Mammary epithelial cell (primary cell): ENCODE measurements around the gene ELFN1.

Experiments
- CTCF ChIP-seq, 2 donors: IDR thresholded peaks in 1 of 2; conservative IDR thresholded peaks in 1 of 2; 2 replicates each; pipeline ENCODE4 v1.5.1; 2011 to 2012; ENCODE audit warnings: inconsistent platforms in 2 of 2, low read length in 2 of 2, mild to moderate bottlenecking in 2 of 2, control low read depth in 1 of 2, low read depth in 1 of 2; ENCODE audit not compliant: insufficient read depth in 1 of 2; ENCODE audit errors: extremely low read depth in 1 of 2
- EZH2 ChIP-seq: IDR thresholded peaks from 2 replicates; pipeline ENCODE4 v1.6.1; 2012; ENCODE audit warnings: low read length, inconsistent platforms, borderline replicate concordance

- TF ChIP-seq CTCF (conservative IDR thresholded peaks at IDR 0.05 in 1 of 2, IDR thresholded peaks at IDR 0.05 in 1 of 2; ENCODE audit: extremely low read depth in 1 of 2, insufficient read depth in 1 of 2, low read depth in 1 of 2, low read length in 2 of 2) (no peak), EZH2 (no peak)
Observed at GRCh38 chr7:1738956-1739355, 68.9 kb downstream of the ELFN1 start.
